ENCODE data around the gene RND1.

Gene RND1

DNA sequence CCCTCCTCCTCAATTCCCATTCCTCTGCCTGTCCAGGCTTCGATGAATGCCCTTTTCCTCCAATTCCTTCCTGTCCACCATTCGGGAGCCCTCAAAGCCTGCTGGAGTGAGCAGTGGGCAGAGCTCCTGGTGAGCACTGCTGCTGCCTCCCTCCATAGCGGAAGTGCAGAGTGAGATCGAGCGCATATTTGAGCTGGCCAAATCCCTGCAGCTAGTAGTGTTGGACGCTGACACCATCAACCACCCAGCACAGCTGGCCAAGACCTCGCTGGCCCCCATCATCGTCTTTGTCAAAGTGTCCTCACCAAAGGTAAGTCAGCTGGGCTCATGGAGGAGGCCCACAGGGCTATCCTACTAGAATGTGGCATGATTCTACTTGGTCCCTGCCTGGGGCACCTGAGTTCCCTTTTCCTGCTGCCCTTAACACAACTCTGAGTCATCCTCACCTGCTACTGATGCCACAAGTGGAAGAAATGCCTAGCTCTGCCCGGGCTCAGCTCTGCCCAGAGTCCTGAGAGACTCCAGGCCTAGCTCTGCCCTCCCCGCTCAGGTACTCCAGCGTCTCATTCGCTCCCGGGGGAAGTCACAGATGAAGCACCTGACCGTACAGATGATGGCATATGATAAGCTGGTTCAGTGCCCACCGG is 39.3 kb downstream of the RND1 start:
- no peak for DNase-seq

DNA sequence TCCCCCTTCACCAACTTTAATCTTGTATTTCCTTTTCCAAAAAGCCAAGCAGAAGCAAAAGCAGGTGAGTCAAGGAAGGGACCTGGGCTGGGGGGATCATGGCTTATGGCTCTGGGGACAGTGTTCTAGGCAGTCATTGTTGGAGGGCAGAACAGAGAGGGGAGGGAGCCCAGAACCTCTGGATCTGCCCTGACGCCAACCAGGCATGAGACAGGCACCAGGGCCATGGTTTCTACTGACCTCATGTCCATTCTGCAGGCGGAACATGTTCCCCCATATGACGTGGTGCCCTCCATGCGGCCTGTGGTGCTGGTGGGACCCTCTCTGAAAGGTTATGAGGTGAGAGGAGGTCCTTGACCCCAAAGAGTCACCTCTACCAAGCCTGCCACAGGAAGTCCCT is 40.8 kb downstream of the RND1 start:
- no peak for DNase-seq

DNA sequence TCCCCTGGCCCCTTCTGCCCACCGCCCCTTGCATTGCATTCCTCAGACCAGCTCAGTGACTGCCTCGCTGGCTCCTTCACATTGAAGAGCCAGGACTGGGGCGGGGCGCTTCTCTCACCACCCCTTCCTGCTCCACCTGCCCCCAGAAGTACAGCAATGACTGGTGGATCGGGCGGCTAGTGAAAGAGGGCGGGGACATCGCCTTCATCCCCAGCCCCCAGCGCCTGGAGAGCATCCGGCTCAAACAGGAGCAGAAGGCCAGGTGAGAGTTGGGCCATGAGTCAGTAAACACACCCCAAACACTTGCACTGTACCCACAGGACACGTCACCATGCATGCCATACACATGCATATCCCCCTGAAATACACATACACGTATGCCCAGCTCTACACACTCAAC is 41.6 kb downstream of the RND1 start:
- no peak for DNase-seq

DNA sequence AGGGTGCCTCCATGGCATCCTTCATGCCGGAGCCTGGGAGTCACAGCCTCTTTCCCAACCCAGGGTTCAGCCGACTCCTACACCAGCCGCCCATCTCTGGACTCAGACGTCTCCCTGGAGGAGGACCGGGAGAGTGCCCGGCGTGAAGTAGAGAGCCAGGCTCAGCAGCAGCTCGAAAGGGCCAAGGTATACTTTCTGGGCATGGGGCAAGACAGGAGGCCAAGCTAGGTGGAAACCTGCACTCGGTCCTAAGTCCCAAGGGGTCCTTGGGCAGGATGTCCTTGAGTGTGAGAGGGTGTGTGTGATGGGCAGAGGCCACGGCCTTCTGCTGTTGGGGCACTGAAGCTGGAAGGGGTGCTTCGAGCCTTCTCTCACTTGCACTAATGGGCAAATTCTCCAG is 42.4 kb downstream of the RND1 start:
- DNase-seq = no peak

DNA sequence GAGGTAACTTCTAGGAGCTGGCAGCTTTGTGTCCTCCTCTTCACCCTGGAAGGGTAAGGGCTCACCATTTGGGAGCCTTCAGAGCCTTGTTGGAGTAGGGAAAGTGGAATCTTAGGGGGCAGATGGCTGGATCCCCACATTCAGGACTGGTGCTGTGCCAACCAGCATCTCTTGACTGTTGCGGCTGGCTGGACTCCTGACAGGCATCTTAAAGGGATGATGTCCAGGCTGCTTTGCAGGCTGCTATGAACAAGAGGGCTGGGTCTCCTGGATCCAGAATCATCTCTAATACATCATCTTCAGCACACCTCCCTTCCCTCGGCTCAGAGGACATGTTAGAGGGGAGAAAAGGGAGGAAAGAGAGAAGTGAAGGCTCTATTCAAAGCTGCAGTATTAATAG is 43.0 kb downstream of the RND1 start:
- DNase-seq = no peak

DNA sequence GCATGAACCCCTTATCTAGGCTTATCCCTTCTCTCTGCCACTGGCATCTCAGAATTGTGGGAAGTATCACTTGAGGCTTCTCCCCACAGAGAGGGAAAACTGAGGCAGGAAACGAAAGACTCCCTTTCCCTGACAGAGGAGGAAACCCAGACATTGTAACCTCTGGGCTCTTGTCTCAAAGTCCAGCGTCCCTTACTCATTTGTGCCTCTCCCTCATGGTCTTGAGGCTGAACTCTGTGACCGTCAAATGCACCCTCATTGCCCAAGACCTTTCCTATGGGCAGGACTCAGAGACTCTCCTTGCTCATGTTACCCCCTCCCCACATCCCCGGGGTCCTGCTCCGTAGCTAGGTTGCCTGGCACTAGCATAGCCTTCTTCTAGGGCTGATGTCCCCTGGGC is 43.5 kb downstream of the RND1 start:
- DNase-seq = no peak

DNA sequence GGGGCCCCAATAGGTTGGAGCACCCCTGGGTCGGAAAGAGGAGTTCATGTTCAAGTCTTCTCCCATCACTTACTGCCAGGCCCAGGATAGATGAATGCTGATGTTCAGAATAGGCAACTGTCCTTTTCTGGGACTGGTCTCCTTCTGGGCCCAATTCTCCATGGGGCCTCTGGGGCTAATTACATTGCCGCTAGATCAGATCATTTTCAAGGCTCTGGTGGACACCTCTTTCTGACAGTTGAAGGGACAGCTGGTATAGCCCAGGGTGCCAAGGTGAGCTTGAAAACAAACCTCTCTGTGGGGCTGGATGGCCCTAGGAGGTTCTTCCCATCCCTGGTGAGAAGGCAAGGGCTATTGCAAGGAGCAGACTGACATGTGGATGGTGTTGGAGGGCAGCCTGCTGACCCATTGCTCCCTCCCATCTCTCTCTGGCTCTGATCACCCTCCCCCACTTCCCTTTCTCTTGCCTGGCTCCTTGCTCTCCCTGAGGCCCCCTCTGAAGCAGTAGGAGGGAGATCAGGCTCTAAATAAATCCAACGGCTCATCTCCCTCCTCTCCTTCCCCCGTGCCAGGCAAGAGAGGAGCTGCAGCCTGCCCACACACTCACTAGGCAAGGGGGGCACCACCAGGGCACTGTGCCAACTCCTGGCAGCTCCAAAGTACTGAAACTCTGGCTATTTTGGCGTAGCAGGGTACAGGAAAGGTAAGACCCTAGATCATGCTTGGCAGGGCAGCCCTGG is 45.5 kb downstream of the RND1 start:
- no peak for DNase-seq

DNA sequence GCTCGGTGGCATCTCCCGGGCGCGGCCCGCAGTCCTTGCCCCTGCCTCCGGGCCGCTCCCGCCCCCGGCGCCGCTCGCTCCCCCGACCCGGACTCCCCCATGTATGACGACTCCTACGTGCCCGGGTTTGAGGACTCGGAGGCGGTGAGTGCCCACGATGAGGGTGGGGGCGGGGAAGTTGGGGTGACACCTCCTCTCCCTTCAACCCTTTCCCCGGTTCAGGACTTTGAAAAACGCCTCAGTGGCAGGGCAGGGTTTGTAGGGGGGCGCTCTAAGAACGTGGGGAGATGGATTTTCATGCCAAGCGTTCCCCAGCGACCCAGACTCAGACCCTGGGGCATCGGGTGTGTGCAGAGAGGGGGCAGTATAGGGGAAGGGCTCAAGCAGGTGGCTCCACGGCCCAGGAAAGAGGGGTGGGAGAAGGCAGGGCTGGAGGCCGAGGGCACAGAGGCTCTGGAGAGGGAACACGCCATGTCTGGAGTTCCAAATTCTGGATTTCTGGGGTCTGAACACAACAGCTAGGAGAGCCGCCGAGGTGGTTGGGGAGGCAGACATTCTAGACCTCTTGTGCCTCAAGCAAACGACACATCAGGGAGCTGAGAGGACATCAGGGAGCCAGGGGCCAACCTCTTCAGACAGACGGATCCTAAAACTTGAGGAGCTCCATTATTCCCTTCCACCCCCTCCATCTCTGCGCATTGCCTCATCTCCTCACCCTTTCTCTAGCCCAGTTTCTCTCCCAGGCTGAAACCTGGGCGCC is 46.7 kb downstream of the RND1 start:
- peak; percentile 28 for DNase-seq

DNA sequence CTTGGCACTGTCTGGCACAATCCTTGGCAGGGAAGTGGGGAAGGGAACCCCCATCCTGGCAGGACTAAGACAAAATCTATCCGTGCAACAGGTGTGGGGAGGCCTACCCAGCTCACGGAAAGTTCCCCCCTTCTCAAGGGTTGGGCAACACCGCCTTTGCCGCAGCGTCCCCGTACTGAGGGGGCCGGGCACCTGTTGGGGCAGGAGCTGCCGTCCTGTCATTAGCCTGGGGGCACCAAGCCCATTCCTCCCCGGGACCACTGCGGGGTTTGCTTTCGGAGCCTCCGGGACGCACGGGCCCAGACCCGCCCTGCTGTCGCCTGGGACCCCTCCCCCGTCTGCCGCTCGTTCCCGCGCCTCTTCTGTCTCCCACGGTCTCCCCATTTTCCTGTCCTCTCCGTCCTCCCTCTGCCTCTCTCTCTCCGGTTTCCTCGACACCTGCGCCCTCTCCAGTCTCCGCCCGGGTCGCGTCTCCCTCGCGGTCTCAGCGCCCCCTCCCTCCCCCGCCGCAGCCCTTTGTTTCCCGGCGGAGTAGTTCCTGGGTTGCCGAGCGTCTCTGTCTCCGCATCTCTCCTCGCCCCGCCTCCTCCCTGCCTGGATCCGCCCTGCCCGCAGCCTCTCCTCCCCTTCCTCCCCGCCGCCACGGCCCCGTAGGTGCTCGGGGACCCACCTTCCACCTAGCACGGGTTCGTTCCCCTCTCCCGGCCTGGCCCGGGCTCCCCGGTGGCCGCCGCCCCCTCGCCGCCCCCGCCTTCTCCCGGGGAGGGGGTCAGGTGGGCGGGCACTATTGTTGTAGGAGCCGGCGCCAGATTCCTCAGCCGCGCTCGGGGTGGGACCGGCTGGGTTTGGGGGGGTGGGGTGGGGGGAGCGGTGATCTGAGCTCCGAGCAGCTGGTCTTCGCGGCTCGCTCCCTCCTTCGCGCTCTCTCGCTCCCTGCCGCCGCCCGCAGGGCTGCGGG is 47.5 kb downstream of the RND1 start, which contains the start of gene CACNB3:
CACNB3 (plus strand) TSS at position 624 of the 958 bp plus-strand sequence. CDS start 434 bp downstream, outside the sequence.
- peak; percentile 67 for DNase-seq

DNA sequence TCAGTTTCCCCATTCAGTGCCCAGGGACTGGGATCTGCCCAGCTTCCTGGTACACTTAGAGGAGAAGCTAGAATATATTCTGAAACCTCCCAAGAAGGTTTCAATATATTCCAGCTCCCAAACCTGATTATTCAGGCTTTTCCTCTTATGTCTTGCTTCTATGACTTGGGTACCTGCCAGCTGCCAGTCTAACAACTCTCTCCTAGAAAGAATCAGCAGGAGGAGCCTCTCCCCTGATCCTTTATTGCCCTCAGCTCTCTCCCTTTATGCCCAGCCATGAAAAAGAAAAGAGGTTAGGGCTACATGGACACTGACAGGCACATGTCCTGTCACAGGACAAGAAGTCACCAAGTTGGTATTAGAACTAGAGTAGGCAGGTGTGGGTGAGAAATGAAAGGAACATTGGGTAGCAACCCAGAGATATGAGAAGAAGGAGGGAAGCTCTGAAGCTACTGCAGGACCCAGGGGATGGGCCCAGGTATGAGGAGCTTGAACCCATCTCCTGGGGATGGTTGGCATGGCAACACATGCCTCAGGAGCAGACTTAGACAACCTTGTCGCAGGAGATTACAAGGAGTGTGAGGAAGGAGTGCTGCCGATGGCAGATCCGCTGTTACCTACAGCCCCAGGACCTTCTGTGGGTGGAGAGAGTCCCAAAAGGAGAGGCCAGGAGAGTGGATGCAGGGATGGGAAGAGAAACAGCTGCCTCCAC is 49.4 kb downstream of the RND1 start:
- DNase-seq = no peak

DNA sequence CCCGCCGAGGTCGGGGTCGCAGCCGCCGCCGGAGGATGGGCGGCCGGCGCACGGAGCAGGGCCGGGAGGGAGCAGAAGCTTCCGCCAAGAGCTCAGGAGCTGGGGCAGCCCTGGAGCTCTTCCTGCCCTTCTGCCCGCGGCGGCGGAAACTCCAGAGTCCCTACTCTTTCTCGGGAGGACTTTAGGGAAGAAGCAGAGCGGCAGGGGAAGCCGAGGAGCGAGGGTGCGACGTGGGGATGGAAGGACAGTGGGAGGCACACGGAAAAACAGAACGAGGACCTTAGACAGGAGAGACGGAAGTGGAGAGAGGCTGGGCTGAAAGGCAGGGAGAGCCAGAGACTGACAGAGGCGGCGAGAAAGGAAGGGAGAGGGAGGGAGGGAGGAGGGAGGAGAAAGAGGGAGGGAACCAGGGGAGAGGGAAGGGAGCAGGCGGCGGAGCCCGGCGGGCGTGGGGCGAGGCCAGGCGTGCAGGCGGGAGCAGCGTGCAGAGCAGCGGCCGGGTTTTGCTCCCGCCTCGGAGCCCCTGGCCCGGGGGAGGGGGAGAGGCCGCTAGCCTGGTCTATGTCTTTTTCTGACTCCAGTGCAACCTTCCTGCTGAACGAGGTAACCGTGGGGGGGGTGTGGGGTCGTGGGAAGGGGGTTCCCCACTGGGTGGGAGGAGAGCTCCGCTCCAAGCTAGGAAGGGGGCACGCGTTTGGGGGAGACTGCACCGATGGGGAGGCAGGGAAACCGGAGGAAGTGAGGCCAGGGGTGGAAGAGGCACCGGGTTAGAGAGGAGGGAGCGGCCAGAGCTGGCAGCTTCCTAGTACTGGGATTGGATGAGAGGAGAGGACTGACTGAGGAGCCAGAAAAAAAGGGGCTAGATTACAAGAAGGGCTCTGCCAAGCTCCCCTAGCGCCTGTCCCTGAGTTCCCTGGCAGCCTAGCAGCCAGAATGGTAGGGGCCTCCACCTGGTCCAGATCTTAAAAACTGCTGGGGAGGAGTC is 50.3 kb downstream of the RND1 start:
- peak; percentile 88 for DNase-seq

DNA sequence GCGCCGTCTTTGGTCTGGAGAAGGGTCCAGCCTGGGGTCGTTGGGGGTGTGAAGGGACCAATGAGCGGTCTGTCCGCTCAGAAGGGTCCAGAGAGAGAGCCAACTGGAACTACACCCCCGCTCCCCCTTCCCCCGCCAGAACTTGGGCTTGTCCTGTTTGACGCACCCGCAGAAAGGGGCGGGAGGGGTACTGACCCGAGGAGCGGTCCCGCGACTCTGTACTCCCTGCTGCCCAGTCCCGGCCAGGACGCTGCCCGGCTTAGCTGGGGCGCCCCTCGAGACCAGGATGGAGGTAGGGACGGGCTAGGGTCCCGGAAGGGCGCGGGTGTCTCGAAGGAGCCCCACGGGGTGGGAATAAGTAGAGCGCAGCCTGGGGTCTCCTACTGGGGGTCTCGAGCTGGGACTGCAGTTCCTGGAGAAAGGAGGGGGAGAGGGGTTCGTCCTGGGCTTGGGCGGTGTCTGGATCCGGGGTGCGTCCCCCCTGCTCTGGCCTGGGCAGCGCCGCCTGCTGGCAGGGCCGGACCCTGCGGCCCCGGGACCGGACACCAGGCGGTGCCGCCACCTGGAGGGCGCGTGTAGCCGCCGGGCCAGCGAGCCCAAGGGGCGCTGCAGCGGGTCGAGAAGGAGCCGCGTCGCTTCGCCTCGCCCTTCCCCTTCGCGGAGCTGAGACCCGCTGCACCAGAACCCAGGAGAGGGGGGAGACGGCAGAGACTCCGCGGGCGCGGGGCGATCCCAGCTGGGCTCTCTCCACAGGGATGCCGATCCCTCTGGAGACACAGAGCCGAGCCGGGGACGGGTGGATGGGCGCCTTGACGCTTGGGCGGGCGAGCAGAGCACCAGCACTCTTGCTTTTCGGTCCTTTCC is 51.2 kb downstream of the RND1 start:
- peak; percentile 82 for DNase-seq

DNA sequence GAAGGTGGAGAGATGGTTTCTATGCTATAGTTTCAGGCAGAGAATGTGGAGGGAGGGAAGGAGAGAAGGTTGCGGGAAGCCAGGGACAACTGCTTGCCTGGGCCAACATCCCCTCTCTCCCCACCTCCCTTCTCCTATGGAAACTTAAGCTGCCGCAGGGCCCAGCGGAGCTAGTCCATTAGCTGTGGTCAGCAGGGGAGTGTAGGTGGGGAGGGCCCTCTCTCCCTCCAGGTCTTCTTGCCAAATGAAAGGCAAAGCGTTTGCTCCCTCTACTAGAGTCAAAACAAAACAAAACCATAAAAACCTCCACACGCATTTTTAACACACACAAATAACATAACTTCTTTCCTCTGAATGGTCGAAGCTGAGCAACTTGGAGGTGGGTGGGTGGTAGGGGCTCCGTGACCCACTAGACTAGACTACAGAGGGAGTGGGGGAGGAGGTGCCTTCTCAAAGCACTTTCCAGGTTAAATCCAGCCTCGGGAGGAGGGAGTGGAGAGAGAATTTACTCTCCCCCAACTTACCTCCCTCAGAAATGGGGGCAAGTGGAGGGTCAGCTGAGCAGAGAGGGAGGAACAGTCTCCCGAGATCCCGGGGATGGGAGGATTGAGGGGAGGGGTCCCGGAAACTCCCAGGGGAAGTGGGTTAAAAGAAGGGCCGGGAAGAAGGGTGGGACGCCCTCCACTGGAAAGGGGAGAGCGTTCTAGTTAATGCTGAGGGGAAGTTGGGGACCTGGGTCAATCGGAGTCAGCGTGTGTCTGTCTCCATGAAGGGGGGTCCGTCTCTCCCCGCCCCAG is 52.0 kb downstream of the RND1 start:
- DNase-seq = no peak

DNA sequence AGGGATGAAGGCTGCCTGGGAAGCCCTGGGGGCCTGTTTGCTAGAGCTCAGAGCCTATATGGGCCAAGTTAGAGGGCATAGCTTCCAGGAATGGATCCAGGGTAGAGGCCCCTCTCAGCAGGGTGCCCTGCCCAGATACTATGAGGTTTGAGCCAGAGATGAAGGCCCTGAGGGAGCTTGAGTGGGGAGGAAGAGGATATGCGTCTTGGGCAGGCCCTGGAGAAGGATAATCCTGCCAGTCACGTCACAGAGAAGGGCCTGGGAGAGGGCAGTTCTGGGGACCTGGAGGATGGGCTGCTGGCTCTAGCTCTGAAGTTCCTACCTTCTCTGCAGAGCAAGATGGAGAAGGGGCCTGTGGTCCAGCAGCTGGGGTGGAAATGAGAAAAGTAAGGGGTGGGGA is 53.3 kb downstream of the RND1 start:
- DNase-seq = peak; percentile 40

DNA sequence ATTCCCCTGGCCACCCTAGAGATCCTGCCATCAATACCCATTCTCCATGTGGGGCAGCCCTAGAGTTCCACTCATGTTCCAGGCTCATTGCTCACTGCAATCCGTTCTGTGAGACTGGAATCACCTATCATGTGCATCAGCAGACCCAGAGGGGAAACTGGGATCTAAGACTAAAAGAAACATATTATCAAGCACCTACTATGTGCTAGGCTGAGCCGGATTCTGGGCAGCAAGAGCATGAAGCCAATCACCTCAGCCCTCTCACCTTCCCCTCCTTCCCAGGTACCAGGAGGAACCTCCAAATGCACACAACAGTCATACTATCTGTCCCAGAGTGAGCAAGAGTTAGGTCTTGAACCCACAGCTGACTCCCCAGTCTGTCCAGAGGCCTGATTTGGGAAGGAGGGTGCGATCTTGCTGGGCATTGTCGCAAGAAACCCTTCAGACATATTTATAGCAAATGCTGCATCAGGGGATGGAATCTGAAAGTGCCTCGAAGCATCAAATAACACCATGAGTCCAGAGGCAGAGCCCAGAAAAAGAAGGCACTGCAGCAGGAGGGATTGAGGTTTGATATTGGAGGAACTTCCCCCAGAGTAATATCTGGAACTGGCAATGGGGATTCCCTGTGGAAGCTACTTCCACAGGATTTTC is 54.1 kb downstream of the RND1 start:
- DNase-seq = no peak

DNA sequence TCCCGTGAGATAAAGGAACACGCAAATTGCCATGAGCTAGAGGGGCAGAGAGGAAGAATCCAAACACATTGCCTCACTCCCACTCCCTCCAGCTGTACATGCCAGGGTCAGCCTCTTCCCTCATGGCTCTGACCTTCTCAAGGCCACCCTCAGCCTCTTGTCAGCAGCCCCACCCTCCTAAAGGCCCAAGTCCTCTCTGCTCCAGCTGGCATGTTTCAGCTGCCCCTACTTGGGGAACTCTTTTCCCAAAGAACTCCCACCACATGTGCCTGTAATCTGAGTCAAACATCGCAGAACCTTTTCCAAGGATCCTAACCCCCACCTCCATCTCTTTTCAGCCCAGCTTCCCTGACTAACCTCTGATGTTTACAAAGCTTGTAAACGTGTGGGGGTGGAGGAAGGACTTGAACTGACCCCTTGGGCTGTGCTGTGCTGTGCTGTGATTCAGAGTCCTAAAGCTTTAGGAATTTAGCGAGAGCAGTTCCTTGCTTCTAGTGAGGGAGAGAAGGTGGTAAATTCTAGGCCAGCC is 54.7 kb downstream of the RND1 start:
- DNase-seq = peak; percentile 93

DNA sequence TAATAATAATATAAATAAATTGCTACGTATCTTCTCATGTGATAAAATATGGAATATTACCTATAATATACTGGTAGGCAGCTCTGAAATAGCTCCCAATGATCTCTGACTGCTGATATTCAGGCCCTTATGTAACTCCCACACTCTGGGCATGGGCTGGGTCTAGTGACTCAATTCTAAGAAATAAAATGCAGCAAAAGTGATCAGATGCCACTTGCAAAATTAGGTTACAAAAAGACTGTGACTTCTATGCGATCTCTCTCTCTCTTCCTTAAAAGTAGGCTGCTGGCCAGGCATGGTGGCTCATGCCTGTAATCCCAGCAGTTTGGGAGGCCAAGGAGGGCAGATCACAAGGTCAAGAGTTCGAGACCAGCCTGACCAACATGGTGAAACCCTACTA is 57.7 kb downstream of the RND1 start:
- no peak for DNase-seq
